ENCODE data around the gene RNU4-1.
"Not testable (repeated sequence)": the region's sequence is repeated elsewhere in the genome, so short reads cannot be mapped to it uniquely, and the experiment has no call there.

Gene RNU4-1

GRCh38 chr12:120292661-120293531, at the start of gene RNU4-1:
RNU4-1 (minus strand) TSS chr12:120293237.
- DNase-seq = peak; percentile 73

- no peak for DNase-seq
Measured at GRCh38 chr12:120342175-120343038, 49.4 kb upstream of the RNU4-1 start.

- no peak for DNase-seq
Measured at GRCh38 chr12:120339256-120339655, 46.2 kb upstream of the RNU4-1 start.

- DNase-seq = no peak
Measured at GRCh38 chr12:120337730-120338129, 44.7 kb upstream of the RNU4-1 start.

- DNase-seq = not testable (repeated sequence)
Measured at GRCh38 chr12:120336392-120336791, 43.4 kb upstream of the RNU4-1 start.

- DNase-seq = not testable (repeated sequence)
Measured at GRCh38 chr12:120335447-120335846, 42.4 kb upstream of the RNU4-1 start.

GRCh38 chr12:120332523-120332922, 39.5 kb upstream of the RNU4-1 start:
- DNase-seq = no peak

- DNase-seq = no peak
Measured at GRCh38 chr12:120332041-120332440, 39.0 kb upstream of the RNU4-1 start.

GRCh38 chr12:120331390-120331789, 38.4 kb upstream of the RNU4-1 start:
- DNase-seq = no peak

- DNase-seq = no peak
Measured at GRCh38 chr12:120328228-120328627, 35.2 kb upstream of the RNU4-1 start.

- no peak for DNase-seq
Measured at GRCh38 chr12:120327593-120327992, 34.6 kb upstream of the RNU4-1 start, which contains the start of gene PLA2G1B. PLA2G1B (minus strand) TSS chr12:120327779; CDS start chr12:120327753, 26 bp downstream.

GRCh38 chr12:120324841-120325417, 31.9 kb upstream of the RNU4-1 start:
- no peak for DNase-seq

- no peak for DNase-seq
Measured at GRCh38 chr12:120323772-120324171, 30.7 kb upstream of the RNU4-1 start.

GRCh38 chr12:120321382-120322202, 28.6 kb upstream of the RNU4-1 start:
- DNase-seq = no peak

- DNase-seq = peak; percentile 100
Measured at GRCh38 chr12:120317224-120318105, 24.4 kb upstream of the RNU4-1 start.

- no peak for DNase-seq
Measured at GRCh38 chr12:120316798-120317223, 23.8 kb upstream of the RNU4-1 start.

GRCh38 chr12:120314220-120314619, 21.2 kb upstream of the RNU4-1 start:
- DNase-seq = no peak

- DNase-seq = peak; percentile 81
Measured at GRCh38 chr12:120301962-120302815, 9.2 kb upstream of the RNU4-1 start, which contains the start of gene SIRT4. SIRT4 (plus strand) TSS chr12:120302321; CDS start chr12:120303562, 1,241 bp downstream.

- DNase-seq = no peak
Measured at GRCh38 chr12:120292411-120292660, 701 bp downstream of the RNU4-1 start.

GRCh38 chr12:120290609-120291305, 2.3 kb downstream of the RNU4-1 start:
- DNase-seq = peak; percentile 32

Data from activated T-cell treated with anti-CD3 and anti-CD28 coated beads, Interleukin-2, amount 50 U/mL, for 1 hour (primary cell).